Sigmoid colon (tissue), 4 donors: ENCODE results near the gene GPC6.

Experiments used
- CTCF ChIP-seq, 4 experiments: fragments of 450-650 bp in 3 of 4; fragments of 200-600 bp in 1 of 4; IDR thresholded peaks; one replicate each; pipeline ENCODE4 v1.5.1; 2016 to 2019; ENCODE audit warnings: antibody characterized with exemption in 4 of 4, mild to moderate bottlenecking in 3 of 4, moderate library complexity in 2 of 4
- EP300 ChIP-seq, 4 donors: sonication (generic); formaldehyde crosslinking; IDR thresholded peaks; one replicate each; pipeline ENCODE4 v1.6.1; 2017; ENCODE audit warnings: antibody characterized with exemption in 4 of 4
- POLR2A ChIP-seq, 2 donors: fragments of 450-650 bp; IDR thresholded peaks; one replicate each; pipeline ENCODE4 v1.6.1; 2016; ENCODE audit warnings: antibody characterized with exemption in 2 of 2, mild to moderate bottlenecking in 2 of 2, moderate library complexity in 2 of 2
- POLR2AphosphoS5 ChIP-seq, 4 donors: sonication (generic); formaldehyde crosslinking; IDR thresholded peaks; one replicate each; pipeline ENCODE4 v1.6.1; 2017; ENCODE audit warnings: antibody characterized with exemption in 4 of 4

GRCh38 chr13:94317063-94317491 lies 1090.5 kb downstream of the GPC6 start:
- no peak for TF ChIP-seq CTCF (IDR thresholded peaks at IDR 0.05)
- TF ChIP-seq POLR2A (IDR thresholded peaks at IDR 0.05), result no peak
- no peak for TF ChIP-seq EP300 (IDR thresholded peaks at IDR 0.05)
- TF ChIP-seq POLR2AphosphoS5 (IDR thresholded peaks at IDR 0.05), result no peak
